NCI-H82 treated with DMSO at 0.1 percent for 48 hours (cell line): ENCODE data around the gene KCNA1.

ENCODE experiments used
- DNase-seq: peaks from one replicate; lab custom pipeline; 2025; ENCODE audit not compliant: unreplicated experiment; lab: John Stamatoyannopoulos, UW

The KCNA1 gene

GRCh38 chr12:4910502-4911315 lies 1.0 kb downstream of the KCNA1 start:
- DNase-seq, result no peak

DNA sequence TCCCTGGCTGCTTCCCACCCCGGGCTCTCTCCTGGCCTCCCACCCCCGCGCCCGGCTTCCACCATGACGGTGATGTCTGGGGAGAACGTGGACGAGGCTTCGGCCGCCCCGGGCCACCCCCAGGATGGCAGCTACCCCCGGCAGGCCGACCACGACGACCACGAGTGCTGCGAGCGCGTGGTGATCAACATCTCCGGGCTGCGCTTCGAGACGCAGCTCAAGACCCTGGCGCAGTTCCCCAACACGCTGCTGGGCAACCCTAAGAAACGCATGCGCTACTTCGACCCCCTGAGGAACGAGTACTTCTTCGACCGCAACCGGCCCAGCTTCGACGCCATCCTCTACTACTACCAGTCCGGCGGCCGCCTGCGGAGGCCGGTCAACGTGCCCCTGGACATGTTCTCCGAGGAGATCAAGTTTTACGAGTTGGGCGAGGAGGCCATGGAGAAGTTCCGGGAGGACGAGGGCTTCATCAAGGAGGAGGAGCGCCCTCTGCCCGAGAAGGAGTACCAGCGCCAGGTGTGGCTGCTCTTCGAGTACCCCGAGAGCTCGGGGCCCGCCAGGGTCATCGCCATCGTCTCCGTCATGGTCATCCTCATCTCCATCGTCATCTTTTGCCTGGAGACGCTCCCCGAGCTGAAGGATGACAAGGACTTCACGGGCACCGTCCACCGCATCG lies 1.8 kb downstream of the KCNA1 start:
- no peak for DNase-seq

DNA sequence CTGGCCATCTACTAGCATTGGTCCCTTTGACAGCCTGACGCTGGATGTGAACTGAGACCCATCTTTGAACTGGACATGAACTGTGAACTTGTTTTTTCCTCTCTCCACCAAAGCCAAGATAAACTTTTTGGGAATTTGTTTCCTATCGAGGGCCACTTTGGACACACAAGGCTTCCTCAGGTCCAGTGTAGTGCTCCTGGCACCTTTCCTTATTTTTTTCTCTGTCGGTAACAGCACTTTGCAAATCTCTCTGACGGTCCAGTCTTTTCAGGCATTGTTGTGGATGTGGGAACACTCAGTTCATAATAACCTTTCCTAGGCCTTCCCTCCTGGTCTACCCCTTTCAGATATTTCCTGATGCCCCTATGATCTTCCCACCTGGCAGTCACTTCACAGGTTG lies 5.0 kb downstream of the KCNA1 start:
- DNase-seq, result no peak

- no peak for DNase-seq
These were observed 6.0 kb downstream of the KCNA1 start for GRCh38 chr12:4915752-4916151.

DNA sequence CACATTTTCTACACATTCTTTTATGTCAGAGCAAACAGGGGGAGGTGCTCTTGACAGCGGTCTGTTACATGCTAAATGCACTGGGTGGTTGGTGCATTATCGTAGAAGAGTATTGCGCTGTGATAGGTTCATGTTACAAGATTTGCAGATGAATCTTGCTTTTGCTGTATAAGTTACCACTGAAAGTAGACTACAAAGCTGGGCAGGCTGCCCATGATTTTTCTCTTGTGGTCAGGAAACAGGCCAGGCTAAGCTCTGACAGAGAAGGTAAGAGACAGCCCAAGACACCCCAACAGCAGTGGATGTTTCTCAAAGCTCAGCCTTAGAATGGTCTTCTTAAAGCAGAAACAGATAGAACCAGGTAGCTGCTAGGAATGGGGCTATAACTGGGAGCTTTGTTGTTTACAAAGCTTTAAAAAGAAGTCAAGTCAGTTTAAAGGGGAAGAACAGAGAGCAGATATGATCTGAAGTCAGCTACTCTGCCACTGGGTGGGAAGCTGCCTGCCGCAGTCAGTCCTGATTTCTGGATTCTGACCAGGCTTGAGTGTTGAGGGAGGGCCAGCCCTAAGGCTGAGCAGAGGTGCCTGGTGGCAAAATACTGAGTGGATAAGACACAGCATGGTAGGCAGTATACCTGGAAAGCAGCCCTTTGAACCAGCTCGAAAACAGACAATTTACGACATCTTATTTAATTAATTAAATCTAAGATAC lies 9.4 kb downstream of the KCNA1 start:
- no peak for DNase-seq

- DNase-seq, result no peak
These were observed 22.9 kb downstream of the KCNA1 start for GRCh38 chr12:4932576-4932975.

- DNase-seq, result no peak
These were observed 23.7 kb downstream of the KCNA1 start for GRCh38 chr12:4933411-4933810.

GRCh38 chr12:4934407-4935035 lies 24.8 kb downstream of the KCNA1 start:
- no peak for DNase-seq

DNA sequence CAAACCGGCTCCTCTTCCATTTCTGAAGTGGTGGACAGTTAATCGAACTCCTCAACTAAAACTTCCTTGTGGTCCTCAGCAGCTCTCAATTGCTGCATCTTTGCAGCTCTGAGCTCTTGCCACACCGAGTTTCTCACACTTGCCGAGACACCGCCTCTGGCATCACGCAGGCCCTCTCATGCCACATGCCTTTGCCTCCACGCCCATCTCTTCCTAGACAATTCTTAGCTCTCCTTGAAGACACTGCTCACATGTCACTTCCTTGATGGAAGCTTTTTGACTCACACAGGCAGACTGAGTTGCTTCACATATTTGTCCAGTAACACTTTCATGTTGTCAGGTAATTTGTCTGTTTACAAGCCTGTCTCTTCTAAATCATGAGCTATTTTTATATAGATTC lies 29.2 kb downstream of the KCNA1 start:
- DNase-seq, result no peak

DNA sequence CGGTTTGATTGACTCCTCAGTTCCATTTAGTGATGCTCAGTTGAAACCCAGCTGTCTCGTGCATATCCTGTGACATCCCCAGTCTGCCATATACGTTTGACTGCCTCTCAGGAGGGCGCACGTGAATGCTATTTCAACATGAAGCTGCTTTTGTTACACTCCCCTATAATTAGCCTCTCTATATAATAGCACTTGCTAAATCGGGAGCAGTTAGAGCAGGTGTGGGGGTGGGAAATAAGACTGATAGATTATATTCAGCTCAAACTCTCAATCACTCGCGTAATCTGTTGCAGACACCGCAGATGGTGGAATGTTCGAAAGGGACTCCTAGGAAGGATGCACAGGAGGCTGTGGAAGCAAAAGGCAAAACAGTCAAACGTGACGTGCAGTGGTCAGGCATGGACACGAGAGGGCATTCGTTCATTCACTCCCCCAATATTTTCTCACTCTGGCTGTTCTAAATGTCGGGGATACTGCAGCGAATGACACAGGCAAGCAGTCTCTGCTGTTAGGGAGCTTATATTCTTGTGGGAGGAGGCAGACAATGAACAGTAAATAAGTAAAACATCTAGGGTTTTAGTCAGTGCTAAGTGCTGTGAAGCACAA lies 29.8 kb downstream of the KCNA1 start:
- no peak for DNase-seq

- DNase-seq, result no peak
These were observed 33.6 kb downstream of the KCNA1 start for GRCh38 chr12:4943067-4943937.

GRCh38 chr12:4943938-4944284 lies 34.2 kb downstream of the KCNA1 start:
- DNase-seq, result no peak

- DNase-seq, result peak; percentile 32
These were observed 37.5 kb downstream of the KCNA1 start for GRCh38 chr12:4947253-4947652.

DNA sequence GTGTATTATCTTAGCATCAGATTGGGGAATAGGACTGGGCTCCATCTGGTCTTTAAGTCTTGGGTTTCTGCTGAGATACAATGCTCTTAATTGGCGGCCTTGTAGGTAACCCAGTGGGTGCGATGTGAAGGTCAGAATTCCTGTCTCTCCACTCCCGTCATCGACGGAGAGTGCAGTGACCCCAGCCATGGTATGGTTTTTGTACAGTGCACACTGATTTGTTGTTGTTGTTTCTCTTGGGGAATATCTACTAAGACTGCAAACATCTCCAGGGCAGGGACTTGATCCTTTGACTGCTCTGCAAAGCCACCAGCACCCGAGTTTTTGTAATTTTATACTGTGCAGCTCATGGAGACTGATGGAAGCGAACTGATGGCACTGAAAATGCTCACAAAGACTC lies 41.4 kb downstream of the KCNA1 start:
- DNase-seq, result no peak

DNA sequence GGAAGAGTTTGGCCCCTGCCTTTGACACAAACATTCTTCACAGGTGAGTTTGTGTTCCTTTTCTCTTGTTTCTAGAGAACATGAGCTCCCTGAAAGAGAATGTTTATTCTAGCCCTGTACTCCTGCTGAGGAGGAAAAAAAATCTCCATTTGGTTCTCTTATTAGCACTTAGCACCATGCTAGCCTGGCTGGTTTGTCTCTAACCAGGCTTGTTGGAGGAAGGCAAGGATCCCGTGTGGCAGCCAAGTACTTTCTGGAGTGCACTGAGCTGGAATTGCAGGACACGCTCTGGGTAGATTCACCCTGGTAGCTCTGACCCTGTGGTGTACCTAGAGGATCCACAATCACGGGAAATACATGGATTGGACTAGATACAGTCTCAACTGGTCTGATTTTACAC lies 41.9 kb downstream of the KCNA1 start:
- no peak for DNase-seq

GRCh38 chr12:4954621-4955354 lies 45.1 kb downstream of the KCNA1 start:
- no peak for DNase-seq

- no peak for DNase-seq
These were observed 46.3 kb downstream of the KCNA1 start for GRCh38 chr12:4956054-4956453.

DNA sequence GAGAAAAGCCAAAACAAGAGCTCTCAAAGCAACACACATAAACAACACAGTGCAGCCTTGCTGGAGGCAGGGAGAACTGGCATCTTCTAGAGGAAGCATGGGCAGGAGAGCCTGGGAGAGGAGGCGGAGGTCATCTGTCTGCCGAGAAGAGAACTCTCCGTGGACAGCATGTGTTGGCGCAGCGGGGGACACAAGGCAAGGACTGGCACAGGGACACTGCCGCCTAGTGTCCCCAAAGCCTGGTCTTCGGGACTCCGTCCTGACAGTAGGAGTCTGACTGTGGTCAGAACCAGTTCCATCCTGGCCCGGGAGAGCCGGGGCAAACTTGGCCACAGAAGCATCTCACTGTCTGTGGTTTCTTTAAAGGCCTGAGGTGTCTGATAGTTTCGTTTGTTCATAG lies 47.3 kb downstream of the KCNA1 start:
- DNase-seq, result no peak

GRCh38 chr12:4957761-4958160 lies 48.1 kb downstream of the KCNA1 start:
- no peak for DNase-seq
